CD14-positive monocyte (primary cell): ENCODE measurements around the gene PKHD1. TPM values are rescaled to one million over a fixed set of nuclear protein-coding genes. Genes with fewer than 3 reads are reported as not detected.
A peak's percentile ranks its signal among the peaks of the same experiment; 100 is the strongest.

ENCODE experiments used
- DNase-seq, 3 donors: peaks; one replicate each; pipeline ENCODE4 v3.0.0-alpha.2; 2011 to 2022
- H2AFZ ChIP-seq: 2 replicates; pipeline ENCODE4 v1.6.0; 2012; ENCODE audit warnings: mild to moderate bottlenecking, low read depth, low read length, inconsistent platforms; ENCODE audit not compliant: insufficient read depth, poor library complexity, severe bottlenecking
- H3K27ac ChIP-seq, 2 donors: 1 replicate in 1 of 2; 2 replicates in 1 of 2; pipeline ENCODE4 v1.5.1; 2012 to 2013; ENCODE audit warnings: low read length in 2 of 2, control low read depth in 1 of 2, inconsistent platforms in 1 of 2, low read depth in 1 of 2, mild to moderate bottlenecking in 1 of 2
- H3K27me3 ChIP-seq, 2 donors: one replicate each; pipeline versions ENCODE4 v1.6.0 to v1.6.1; 2011 to 2013; ENCODE audit warnings: low read length in 2 of 2; ENCODE audit not compliant: control insufficient read depth in 2 of 2, insufficient read depth in 2 of 2
- H3K36me3 ChIP-seq, 2 donors: replicated peaks in 1 of 2; 1 replicate in 1 of 2; 2 replicates in 1 of 2; pipeline versions ENCODE4 v1.5.1 to v1.6.1; 2012 to 2013; ENCODE audit warnings: low read length in 2 of 2, control low read depth in 1 of 2, inconsistent platforms in 1 of 2, mild to moderate bottlenecking in 1 of 2; ENCODE audit not compliant: insufficient read depth in 2 of 2, control insufficient read depth in 1 of 2
- H3K4me1 ChIP-seq, 2 donors: 1 replicate in 1 of 2; 2 replicates in 1 of 2; pipeline versions ENCODE4 v1.5.1 to v1.6.1; 2012 to 2013; ENCODE audit warnings: low read length in 2 of 2, control low read depth in 1 of 2, inconsistent platforms in 1 of 2, mild to moderate bottlenecking in 1 of 2, moderate library complexity in 1 of 2; ENCODE audit not compliant: insufficient read depth in 2 of 2, control insufficient read depth in 1 of 2
- H3K4me2 ChIP-seq: replicated peaks from 2 replicates; pipeline ENCODE3; 2012; ENCODE audit warnings: low read length, moderate library complexity, mild to moderate bottlenecking; ENCODE audit not compliant: poor library complexity, severe bottlenecking; ENCODE audit errors: extremely low read depth
- H3K4me3 ChIP-seq, 3 experiments: fragments of 200-600 bp in 1 of 3; sonication (generic) in 1 of 3; replicated peaks in 1 of 3; 1 replicate in 2 of 3; 2 replicates in 1 of 3; pipeline ENCODE4 v1.5.1; 2011 to 2013; ENCODE audit warnings: low read length in 3 of 3, mild to moderate bottlenecking in 3 of 3, control low read depth in 2 of 3, low read depth in 2 of 3, inconsistent platforms in 1 of 3, moderate library complexity in 1 of 3
- H3K79me2 ChIP-seq: 2 replicates; pipeline ENCODE4 v1.6.0; 2012; ENCODE audit warnings: mild to moderate bottlenecking, control low read depth, inconsistent platforms, low read length, moderate library complexity; ENCODE audit not compliant: insufficient read depth
- H3K9ac ChIP-seq: 2 replicates; pipeline ENCODE4 v1.6.0; 2017; ENCODE audit warnings: low read length, mild to moderate bottlenecking; ENCODE audit not compliant: insufficient read depth, poor library complexity, severe bottlenecking
- H3K9me3 ChIP-seq, 2 donors: replicated peaks in 1 of 2; 1 replicate in 1 of 2; 2 replicates in 1 of 2; pipeline versions ENCODE4 v1.5.1 to v1.6.1; 2012 to 2013; ENCODE audit warnings: low read length in 2 of 2, control low read depth in 1 of 2; ENCODE audit not compliant: control insufficient read depth in 1 of 2, insufficient read depth in 1 of 2
- H4K20me1 ChIP-seq: 2 replicates; pipeline ENCODE4 v1.6.0; 2012; ENCODE audit warnings: mild to moderate bottlenecking, low read length, control low read depth, moderate library complexity; ENCODE audit not compliant: insufficient read depth
- H3K27ac Mint-ChIP-seq, 7 donors: one replicate each; pipeline ENCODE4 v1.8.0; 2020; ENCODE audit warnings: mild to moderate bottlenecking in 7 of 7, mixed read lengths in 7 of 7, moderate library complexity in 6 of 7, inconsistent platforms in 2 of 7
- H3K27me3 Mint-ChIP-seq, 3 donors: one replicate each; pipeline ENCODE4 v1.8.0; 2021 to 2022; ENCODE audit warnings: low read depth in 3 of 3, mild to moderate bottlenecking in 3 of 3, mixed read lengths in 3 of 3, moderate library complexity in 3 of 3, inconsistent platforms in 1 of 3
- H3K36me3 Mint-ChIP-seq, 2 donors: one replicate each; pipeline ENCODE4 v1.8.0; 2020; ENCODE audit warnings: mixed read lengths in 2 of 2, inconsistent platforms in 1 of 2, mild to moderate bottlenecking in 1 of 2
- H3K4me1 Mint-ChIP-seq: one replicate; pipeline ENCODE4 v1.8.0; 2020; ENCODE audit warnings: mild to moderate bottlenecking, mixed read lengths
- H3K4me3 Mint-ChIP-seq, 2 donors: one replicate each; pipeline ENCODE4 v1.8.0; 2020; ENCODE audit warnings: mild to moderate bottlenecking in 2 of 2, mixed read lengths in 2 of 2, moderate library complexity in 1 of 2
- H3K9me3 Mint-ChIP-seq, 7 donors: one replicate each; pipeline ENCODE4 v1.8.0; 2020 to 2022; ENCODE audit warnings: mixed read lengths in 7 of 7, mild to moderate bottlenecking in 6 of 7, moderate library complexity in 6 of 7, inconsistent platforms in 2 of 7
- WGBS: methylation state at CpG from one replicate; pipeline ENCODE4 v1.1.5; 2013; ENCODE audit warnings: missing lambda C conversion rate; ENCODE audit not compliant: insufficient coverage; 5-methylcytosine and 5-hydroxymethylcytosine counted together
- intact Hi-C, 2 donors: fragments of 100-400 bp; cut with micrococcal nuclease; formaldehyde crosslinking; loops; one replicate each; pipeline versions ENCODE4 v1.15.0 to v1.15.1; 2023
- polyA plus RNA-seq, 3 donors: library from polyadenylated mRNA; depleted of rRNA in 1 of 3; unstranded in 2 of 3; stranded (reverse) in 1 of 3; fragments of 300-500 nt in 2 of 3; fragments of >200 nt in 1 of 3; fragmentation: Illumina TruSeq in 2 of 3; gene quantifications; 1 replicate in 2 of 3; 2 replicates in 1 of 3; pipeline ENCODE4 v1.2.3, GENCODE V29; 2012 to 2021
- TF ChIP-seq, protein P1 (sequence below): fragments of 200-600 bp; IDR thresholded peaks from one replicate; pipeline ENCODE4 v1.8.0; 2022; ENCODE audit warnings: antibody characterized with exemption, mild to moderate bottlenecking

The PKHD1 gene
- polyA plus RNA-seq, 3 donors = not detected

DNA sequence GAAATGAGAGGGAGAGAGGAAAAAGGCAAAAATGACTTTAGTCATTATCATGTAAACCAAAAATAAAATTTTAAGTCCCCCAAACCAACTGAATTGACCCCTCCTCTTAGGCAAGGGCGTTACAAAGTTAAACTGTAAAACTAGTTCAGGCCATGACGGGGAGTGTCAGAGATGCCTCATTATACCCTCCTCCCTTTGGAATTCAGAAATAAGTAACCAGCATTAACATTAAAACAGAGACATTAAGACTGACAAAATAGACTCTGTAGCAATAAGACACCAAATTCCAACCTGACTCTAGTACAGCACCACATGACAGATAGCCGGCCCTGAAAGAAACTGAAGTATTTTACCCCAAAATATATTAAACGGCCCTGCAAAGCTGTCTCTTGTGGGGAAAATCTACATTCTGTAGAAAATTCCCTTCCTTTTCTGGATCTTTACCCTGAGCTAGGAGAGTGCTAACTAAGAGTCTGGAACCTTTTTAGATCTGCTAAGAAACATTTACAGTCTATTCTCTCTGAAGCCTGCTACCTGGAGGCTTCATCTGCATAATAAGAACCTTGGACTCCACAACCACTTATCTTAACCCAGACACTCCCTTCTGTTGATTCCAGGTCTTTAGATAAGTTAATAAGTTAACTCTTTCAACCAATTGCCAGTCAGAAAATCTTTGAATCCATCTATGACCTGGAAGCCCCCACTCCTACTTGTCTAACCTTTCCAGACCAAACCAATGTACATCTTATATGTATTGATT, 150.7 kb downstream of the PKHD1 start:
- DNase-seq = no peak
- Histone ChIP-seq H2AFZ (no peak overlapping the region), H3K9ac (no peak overlapping the region), H3K36me3 (no peaks in the 10 kb centered on the region), H3K79me2 (no peaks in the 10 kb centered on the region), H3K27me3 (no peaks in the 10 kb centered on the region), H4K20me1 (no peaks in the 10 kb centered on the region), H3K4me1 (no peaks in the 10 kb centered on the region), H3K4me2 (no peak overlapping the region), H3K9me3 (no peaks in the 10 kb centered on the region), H3K27ac (no peak overlapping the region), H3K4me3 (no peak overlapping the region)
- Mint-ChIP-seq H3K27me3 (peaks cover 0 to 2% (median 0%) of the 10 kb centered on the region in 3 donors), H3K36me3 (no peaks in the 10 kb centered on the region), H3K9me3 (peaks cover 0 to 7% (median 0%) of the 10 kb centered on the region in 7 donors), H3K27ac (no peak overlapping the region), H3K4me3 (no peak overlapping the region), H3K4me1 (no peaks in the 10 kb centered on the region)
- intact Hi-C loops = no loop called here
- TF ChIP-seq, protein P1, sequence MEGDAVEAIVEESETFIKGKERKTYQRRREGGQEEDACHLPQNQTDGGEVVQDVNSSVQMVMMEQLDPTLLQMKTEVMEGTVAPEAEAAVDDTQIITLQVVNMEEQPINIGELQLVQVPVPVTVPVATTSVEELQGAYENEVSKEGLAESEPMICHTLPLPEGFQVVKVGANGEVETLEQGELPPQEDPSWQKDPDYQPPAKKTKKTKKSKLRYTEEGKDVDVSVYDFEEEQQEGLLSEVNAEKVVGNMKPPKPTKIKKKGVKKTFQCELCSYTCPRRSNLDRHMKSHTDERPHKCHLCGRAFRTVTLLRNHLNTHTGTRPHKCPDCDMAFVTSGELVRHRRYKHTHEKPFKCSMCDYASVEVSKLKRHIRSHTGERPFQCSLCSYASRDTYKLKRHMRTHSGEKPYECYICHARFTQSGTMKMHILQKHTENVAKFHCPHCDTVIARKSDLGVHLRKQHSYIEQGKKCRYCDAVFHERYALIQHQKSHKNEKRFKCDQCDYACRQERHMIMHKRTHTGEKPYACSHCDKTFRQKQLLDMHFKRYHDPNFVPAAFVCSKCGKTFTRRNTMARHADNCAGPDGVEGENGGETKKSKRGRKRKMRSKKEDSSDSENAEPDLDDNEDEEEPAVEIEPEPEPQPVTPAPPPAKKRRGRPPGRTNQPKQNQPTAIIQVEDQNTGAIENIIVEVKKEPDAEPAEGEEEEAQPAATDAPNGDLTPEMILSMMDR = no peak
- WGBS = 100% methylated on average over 2 of the region's 4 CpGs

DNA sequence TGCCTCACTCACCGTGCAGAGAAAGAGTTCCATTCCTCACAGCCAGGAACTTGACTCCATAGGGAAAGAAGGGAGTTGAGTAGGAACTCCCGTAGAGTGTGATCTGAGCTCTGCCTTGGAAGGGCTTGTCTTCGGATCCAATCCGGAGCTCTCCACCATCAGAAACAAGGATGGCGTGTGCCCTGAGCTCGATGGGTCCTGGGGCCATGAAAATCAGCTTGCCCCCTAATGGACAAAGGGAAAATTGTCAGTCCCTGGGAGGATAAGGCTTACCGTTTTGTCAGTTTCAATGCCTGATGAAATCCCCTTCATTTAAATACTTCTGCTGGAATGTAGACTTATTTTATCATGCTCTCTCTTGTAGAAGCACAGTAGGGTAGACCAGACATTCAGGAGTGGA, 153.3 kb downstream of the PKHD1 start:
- no peak for DNase-seq
- Mint-ChIP-seq H3K27ac (no peak overlapping the region), H3K27me3 (peaks cover 0 to under 1% (median 0%) of the 10 kb centered on the region in 3 donors), H3K9me3 (peaks cover 0 to 3% (median 0%) of the 10 kb centered on the region in 7 donors), H3K36me3 (no peaks in the 10 kb centered on the region), H3K4me3 (no peak overlapping the region), H3K4me1 (no peaks in the 10 kb centered on the region)
- H3K9ac ChIP-seq = no peak overlapping the region
- intact Hi-C loops = no loop called here
- TF ChIP-seq, protein P1 = peak; percentile 13
- WGBS = 83% methylated on average over 5 of the region's 7 CpGs
- H4K20me1 ChIP-seq = no peaks in the 10 kb centered on the region
- no peaks in the 10 kb centered on the region for H3K4me1 ChIP-seq
- no peak overlapping the region for H3K4me3 ChIP-seq
- no peak overlapping the region for H3K4me2 ChIP-seq
- no peak overlapping the region for H2AFZ ChIP-seq
- no peak overlapping the region for H3K27ac ChIP-seq
- H3K27me3 ChIP-seq = no peaks in the 10 kb centered on the region
- no peaks in the 10 kb centered on the region for H3K36me3 ChIP-seq
- H3K9me3 ChIP-seq = no peaks in the 10 kb centered on the region
- no peaks in the 10 kb centered on the region for H3K79me2 ChIP-seq
